ENCODE measurements around the gene ABCA7.

Gene ABCA7

DNA sequence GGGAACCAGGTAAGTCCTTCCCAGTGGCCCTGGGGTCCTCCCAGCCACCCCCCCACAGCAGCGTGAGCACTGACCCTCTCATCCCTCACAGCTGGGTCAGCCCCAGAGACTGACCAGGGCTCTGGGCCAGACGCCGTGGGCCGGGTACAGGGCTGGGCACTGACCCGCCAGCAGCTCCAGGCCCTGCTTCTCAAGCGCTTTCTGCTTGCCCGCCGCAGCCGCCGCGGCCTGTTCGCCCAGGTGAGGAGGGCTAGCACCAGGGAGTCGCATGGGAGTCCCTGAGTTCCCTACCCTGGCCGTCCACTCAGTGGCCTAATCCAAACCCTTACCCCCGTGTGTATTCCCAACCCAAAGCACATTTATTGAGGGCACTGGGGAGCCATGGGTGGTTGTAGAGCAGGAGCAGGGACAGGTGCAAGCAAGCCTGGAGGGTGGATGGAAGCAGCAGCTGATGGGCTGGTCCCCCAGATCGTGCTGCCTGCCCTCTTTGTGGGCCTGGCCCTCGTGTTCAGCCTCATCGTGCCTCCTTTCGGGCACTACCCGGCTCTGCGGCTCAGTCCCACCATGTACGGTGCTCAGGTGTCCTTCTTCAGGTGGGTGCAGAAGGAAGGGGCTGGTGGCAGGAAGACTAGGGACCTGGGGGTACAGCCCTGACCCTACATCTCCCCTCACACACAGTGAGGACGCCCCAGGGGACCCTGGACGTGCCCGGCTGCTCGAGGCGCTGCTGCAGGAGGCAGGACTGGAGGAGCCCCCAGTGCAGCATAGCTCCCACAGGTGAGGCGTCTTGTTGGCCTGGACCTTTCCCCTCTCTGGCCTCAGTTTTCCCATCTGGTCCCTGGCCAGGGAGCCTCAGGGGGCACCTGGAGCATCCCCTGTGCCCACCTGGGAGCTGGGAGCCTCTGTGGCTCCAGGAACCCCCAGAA, 14.5 kb downstream of the ABCA7 start:
- TF ChIP-seq, protein P1, sequence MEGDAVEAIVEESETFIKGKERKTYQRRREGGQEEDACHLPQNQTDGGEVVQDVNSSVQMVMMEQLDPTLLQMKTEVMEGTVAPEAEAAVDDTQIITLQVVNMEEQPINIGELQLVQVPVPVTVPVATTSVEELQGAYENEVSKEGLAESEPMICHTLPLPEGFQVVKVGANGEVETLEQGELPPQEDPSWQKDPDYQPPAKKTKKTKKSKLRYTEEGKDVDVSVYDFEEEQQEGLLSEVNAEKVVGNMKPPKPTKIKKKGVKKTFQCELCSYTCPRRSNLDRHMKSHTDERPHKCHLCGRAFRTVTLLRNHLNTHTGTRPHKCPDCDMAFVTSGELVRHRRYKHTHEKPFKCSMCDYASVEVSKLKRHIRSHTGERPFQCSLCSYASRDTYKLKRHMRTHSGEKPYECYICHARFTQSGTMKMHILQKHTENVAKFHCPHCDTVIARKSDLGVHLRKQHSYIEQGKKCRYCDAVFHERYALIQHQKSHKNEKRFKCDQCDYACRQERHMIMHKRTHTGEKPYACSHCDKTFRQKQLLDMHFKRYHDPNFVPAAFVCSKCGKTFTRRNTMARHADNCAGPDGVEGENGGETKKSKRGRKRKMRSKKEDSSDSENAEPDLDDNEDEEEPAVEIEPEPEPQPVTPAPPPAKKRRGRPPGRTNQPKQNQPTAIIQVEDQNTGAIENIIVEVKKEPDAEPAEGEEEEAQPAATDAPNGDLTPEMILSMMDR (conservative IDR thresholded peaks at IDR 0.05) = no peak
- no peak overlapping the region for H3K27ac ChIP-seq

GRCh38 chr19:1055028-1055425, 15.1 kb downstream of the ABCA7 start:
- no peak overlapping the region for H3K27ac ChIP-seq
- TF ChIP-seq, protein P1 (conservative IDR thresholded peaks at IDR 0.05) = no peak

- TF ChIP-seq, protein P1 (conservative IDR thresholded peaks at IDR 0.05) = no peak
- no peak overlapping the region for H3K27ac ChIP-seq
These were observed 16.1 kb downstream of the ABCA7 start for GRCh38 chr19:1055886-1056620.

DNA sequence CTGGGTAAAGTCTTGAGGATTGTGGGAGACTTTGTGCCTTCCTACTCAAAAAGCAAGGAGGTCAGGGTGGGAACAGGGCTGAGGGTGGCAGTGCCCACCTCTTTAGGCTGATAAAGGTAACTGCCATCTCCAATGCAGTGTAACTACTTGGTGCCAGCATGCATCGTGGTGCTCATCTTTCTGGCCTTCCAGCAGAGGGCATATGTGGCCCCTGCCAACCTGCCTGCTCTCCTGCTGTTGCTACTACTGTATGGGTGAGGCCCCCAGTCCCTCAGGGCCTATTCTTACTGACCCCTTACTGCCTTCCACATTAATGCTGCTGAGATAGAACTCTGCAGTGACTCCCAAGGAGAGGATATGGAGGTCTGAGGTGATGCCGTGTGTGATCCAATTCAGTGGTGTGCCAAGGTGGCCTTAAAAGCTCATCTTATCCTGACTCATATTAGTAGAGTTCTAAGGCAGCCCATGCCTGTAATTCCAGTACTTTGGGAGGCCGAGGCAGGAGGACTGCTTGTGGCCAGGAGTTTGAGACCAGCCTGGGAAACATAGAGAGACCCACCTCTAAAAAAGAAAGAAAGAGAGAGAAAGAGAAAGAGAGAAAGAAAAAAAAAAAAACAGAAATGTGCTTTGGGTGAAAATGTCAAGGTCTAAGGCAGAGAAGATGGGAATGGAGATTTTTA, 17.4 kb downstream of the ABCA7 start:
- no peak overlapping the region for H3K27ac ChIP-seq
- TF ChIP-seq, protein P1 (conservative IDR thresholded peaks at IDR 0.05) = no peak

GRCh38 chr19:1058112-1058511, 18.2 kb downstream of the ABCA7 start:
- H3K27ac ChIP-seq = no peak overlapping the region
- TF ChIP-seq, protein P1 (conservative IDR thresholded peaks at IDR 0.05) = no peak

DNA sequence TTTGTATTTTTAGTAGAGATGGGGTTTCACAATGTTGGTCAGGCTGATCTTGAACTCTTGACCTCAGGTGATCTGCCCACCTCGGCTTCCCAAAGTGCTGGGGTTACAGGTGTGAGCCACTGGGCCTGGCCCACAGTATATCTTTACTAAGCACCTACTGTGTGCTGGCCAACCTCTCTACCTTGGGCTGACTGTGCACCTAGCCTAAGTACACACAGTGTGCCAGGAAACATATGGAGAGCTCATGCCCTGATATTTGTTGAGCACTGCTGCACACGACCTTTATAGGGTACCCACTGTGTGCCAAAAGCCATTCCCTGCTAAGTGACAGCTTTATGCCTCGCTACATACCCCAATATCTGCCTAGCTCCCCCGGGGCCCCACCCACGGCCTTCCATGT, 20.8 kb downstream of the ABCA7 start:
- no peak overlapping the region for H3K27ac ChIP-seq
- TF ChIP-seq, protein P1 (conservative IDR thresholded peaks at IDR 0.05) = no peak

DNA sequence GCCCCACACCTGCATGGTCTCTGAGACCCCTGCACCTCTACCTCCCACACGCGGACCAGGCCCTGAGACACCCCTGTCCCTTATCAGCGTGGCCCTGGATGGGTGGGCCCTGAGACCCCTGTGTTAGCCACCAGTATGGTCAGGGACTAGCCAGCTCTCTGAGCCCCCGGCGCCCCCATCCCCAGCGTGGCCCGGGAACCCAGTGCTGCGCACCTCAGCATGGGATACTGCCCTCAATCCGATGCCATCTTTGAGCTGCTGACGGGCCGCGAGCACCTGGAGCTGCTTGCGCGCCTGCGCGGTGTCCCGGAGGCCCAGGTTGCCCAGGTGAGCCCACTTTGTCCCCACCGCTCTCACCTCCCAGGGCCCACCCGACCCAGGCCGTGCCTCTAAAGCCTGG, 22.1 kb downstream of the ABCA7 start:
- no peak overlapping the region for H3K27ac ChIP-seq
- TF ChIP-seq, protein P1 (conservative IDR thresholded peaks at IDR 0.05) = no peak
